Gastroesophageal sphincter (tissue), 3 donors: ENCODE measurements around the gene CTBP1.

Experiments
- CTCF ChIP-seq, 4 experiments: fragments of 200-600 bp in 2 of 4; fragments of 450-650 bp in 2 of 4; sonication (generic) in 1 of 4; IDR thresholded peaks; one replicate each; pipeline ENCODE4 v1.5.1; 2017 to 2019; ENCODE audit warnings: antibody characterized with exemption in 4 of 4, mild to moderate bottlenecking in 2 of 4, moderate library complexity in 2 of 4
- POLR2AphosphoS5 ChIP-seq: sonication (generic); formaldehyde crosslinking; IDR thresholded peaks from one replicate; pipeline ENCODE4 v1.6.1; 2017; ENCODE audit warnings: antibody characterized with exemption

DNA sequence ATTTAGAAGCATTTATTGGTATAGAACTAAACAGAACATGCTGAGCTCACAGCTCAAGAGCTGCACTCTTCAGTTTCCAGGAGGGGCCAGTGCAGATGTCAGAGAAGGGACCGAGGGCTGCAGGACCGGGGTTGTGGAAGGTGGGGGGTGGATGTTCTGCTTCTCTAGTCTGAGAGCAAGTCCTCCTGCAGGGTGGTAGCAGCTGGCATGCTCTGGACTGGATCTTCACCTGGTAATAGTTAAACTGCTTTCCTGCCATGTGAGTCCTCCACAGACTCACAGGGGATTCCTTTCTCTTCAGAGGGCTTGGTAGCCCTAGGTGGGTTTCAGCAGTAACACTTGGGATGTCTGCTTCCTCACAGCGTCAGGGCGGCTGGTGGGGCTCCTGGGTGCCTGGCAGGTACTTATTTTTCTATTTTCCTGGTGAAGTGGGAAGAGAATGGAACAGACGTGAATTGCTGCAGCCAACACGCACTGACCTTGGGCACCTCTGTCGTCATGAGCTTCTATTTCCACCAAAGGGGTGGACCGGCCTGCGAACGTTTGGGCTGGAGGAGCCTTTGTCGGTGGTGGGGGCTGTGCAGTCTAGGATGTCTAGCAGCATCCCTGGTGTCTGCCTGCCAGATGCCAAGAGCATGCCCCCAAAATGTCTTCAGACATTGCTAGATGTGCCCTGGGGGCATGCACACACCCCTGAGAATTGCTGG lies 43.2 kb upstream of the CTBP1 start:
- TF ChIP-seq CTCF (IDR thresholded peaks at IDR 0.05) (no peak), POLR2AphosphoS5 (no peak)
